HAP-1 (cell line): ENCODE data around the gene ASPG.

ENCODE experiments used
- DNase-seq, 2 experiments: peaks; one replicate each; pipeline ENCODE4 v3.0.0-alpha.2; 2016 to 2020; ENCODE audit warnings: low spot score in 2 of 2
- H3K27me3 ChIP-seq: fragments of 250-450 bp; sonication (Bioruptor Pico); 2 replicates; pipeline ENCODE4 v1.5.1; 2020; ENCODE audit warnings: low read depth, mild to moderate bottlenecking, moderate library complexity
- H3K36me3 ChIP-seq: fragments of 250-450 bp; sonication (Bioruptor Pico); replicated peaks from 2 replicates; pipeline ENCODE4 v1.5.1; 2020; ENCODE audit warnings: mild to moderate bottlenecking
- H3K4me1 ChIP-seq: fragments of 250-450 bp; sonication (Bioruptor Pico); 2 replicates; pipeline ENCODE4 v1.5.1; 2020; ENCODE audit warnings: mild to moderate bottlenecking
- H3K4me3 ChIP-seq: fragments of 250-450 bp; sonication (Bioruptor Pico); 2 replicates; pipeline ENCODE4 v1.5.1; 2020; ENCODE audit warnings: mild to moderate bottlenecking, moderate library complexity
- H3K9me3 ChIP-seq: fragments of 250-450 bp; sonication (Bioruptor Pico); 2 replicates; pipeline ENCODE4 v1.5.1; 2020; ENCODE audit warnings: mild to moderate bottlenecking, moderate library complexity
- in situ Hi-C: fragments of 300-500 bp; cut with MboI; formaldehyde crosslinking; loops from 3 replicates; pipeline ENCODE4 v1.14.3; 2020; ENCODE audit warnings: low sequenced_read_pairs, inconsistent platforms, mixed read lengths

ASPG gene

GRCh38 chr14:104101651-104102281, 16.3 kb downstream of the ASPG start:
- H3K36me3 ChIP-seq = no peaks in the 10 kb centered on the region
- no peaks in the 10 kb centered on the region for H3K9me3 ChIP-seq
- no peaks in the 10 kb centered on the region for H3K27me3 ChIP-seq
- H3K4me1 ChIP-seq = no peaks in the 10 kb centered on the region
- H3K4me3 ChIP-seq = no peak overlapping the region
- no peak for DNase-seq
- in situ Hi-C loops = no loop called here

GRCh38 chr14:104102282-104102914, 16.9 kb downstream of the ASPG start:
- in situ Hi-C loops = no loop called here
- no peaks in the 10 kb centered on the region for H3K4me1 ChIP-seq
- H3K9me3 ChIP-seq = no peaks in the 10 kb centered on the region
- H3K4me3 ChIP-seq = no peak overlapping the region
- no peak for DNase-seq
- no peaks in the 10 kb centered on the region for H3K27me3 ChIP-seq
- no peaks in the 10 kb centered on the region for H3K36me3 ChIP-seq

- in situ Hi-C loops = no loop called here
- H3K9me3 ChIP-seq = no peaks in the 10 kb centered on the region
- H3K4me3 ChIP-seq = no peak overlapping the region
- no peak for DNase-seq
- H3K4me1 ChIP-seq = no peaks in the 10 kb centered on the region
- H3K27me3 ChIP-seq = no peaks in the 10 kb centered on the region
- no peaks in the 10 kb centered on the region for H3K36me3 ChIP-seq
Observed at GRCh38 chr14:104103061-104103445, 17.6 kb downstream of the ASPG start.

- Histone ChIP-seq H3K9me3 (no peaks in the 10 kb centered on the region), H3K4me1 (no peaks in the 10 kb centered on the region), H3K4me3 (no peak overlapping the region), H3K36me3 (no peaks in the 10 kb centered on the region), H3K27me3 (no peaks in the 10 kb centered on the region)
- in situ Hi-C loops = no loop called here
- DNase-seq = no peak
Observed at GRCh38 chr14:104103446-104104075, 18.1 kb downstream of the ASPG start.

GRCh38 chr14:104104076-104104901, 18.8 kb downstream of the ASPG start:
- in situ Hi-C loops = no loop called here
- no peak overlapping the region for H3K4me3 ChIP-seq

GRCh38 chr14:104105071-104105821, 19.7 kb downstream of the ASPG start:
- in situ Hi-C loops = no loop called here
- DNase-seq = no peak

More at GRCh38 chr14:104104076-104104901, 18.8 kb downstream of the ASPG start:
- H3K9me3 ChIP-seq = no peaks in the 10 kb centered on the region
- H3K36me3 ChIP-seq = no peaks in the 10 kb centered on the region
- no peaks in the 10 kb centered on the region for H3K27me3 ChIP-seq
- DNase-seq = no peak
- no peaks in the 10 kb centered on the region for H3K4me1 ChIP-seq

GRCh38 chr14:104105822-104106470, 20.4 kb downstream of the ASPG start:
- Histone ChIP-seq H3K36me3 (no peaks in the 10 kb centered on the region), H3K27me3 (no peaks in the 10 kb centered on the region), H3K9me3 (no peaks in the 10 kb centered on the region), H3K4me3 (no peak overlapping the region), H3K4me1 (no peaks in the 10 kb centered on the region)
- no peak for DNase-seq
- in situ Hi-C loops = no loop called here

More at GRCh38 chr14:104105071-104105821, 19.7 kb downstream of the ASPG start:
- H3K36me3 ChIP-seq = no peaks in the 10 kb centered on the region
- no peak overlapping the region for H3K4me3 ChIP-seq
- H3K4me1 ChIP-seq = no peaks in the 10 kb centered on the region
- H3K27me3 ChIP-seq = no peaks in the 10 kb centered on the region
- no peaks in the 10 kb centered on the region for H3K9me3 ChIP-seq

GRCh38 chr14:104106471-104106991, 21.0 kb downstream of the ASPG start:
- Histone ChIP-seq H3K9me3 (no peaks in the 10 kb centered on the region), H3K4me3 (no peak overlapping the region), H3K4me1 (no peaks in the 10 kb centered on the region), H3K36me3 (no peaks in the 10 kb centered on the region), H3K27me3 (no peaks in the 10 kb centered on the region)
- in situ Hi-C loops = no loop called here
- DNase-seq = no peak

GRCh38 chr14:104107101-104107581, 21.6 kb downstream of the ASPG start:
- in situ Hi-C loops = no loop called here
- H3K4me1 ChIP-seq = no peaks in the 10 kb centered on the region
- no peaks in the 10 kb centered on the region for H3K36me3 ChIP-seq
- no peak for DNase-seq
- no peaks in the 10 kb centered on the region for H3K9me3 ChIP-seq
- H3K27me3 ChIP-seq = no peaks in the 10 kb centered on the region
- H3K4me3 ChIP-seq = no peak overlapping the region

- Histone ChIP-seq H3K36me3 (no peaks in the 10 kb centered on the region), H3K4me3 (no peak overlapping the region), H3K9me3 (no peaks in the 10 kb centered on the region), H3K4me1 (no peaks in the 10 kb centered on the region), H3K27me3 (no peaks in the 10 kb centered on the region)
- in situ Hi-C loops = no loop called here
- DNase-seq = no peak
Observed at GRCh38 chr14:104107611-104108569, 22.4 kb downstream of the ASPG start.

- no peaks in the 10 kb centered on the region for H3K4me1 ChIP-seq
- in situ Hi-C loops = no loop called here
- no peaks in the 10 kb centered on the region for H3K36me3 ChIP-seq
- no peak for DNase-seq
- H3K27me3 ChIP-seq = peaks cover 1% of the 10 kb centered on the region; the same call in 1 of the 2 replicates
- no peak overlapping the region for H3K4me3 ChIP-seq
- H3K9me3 ChIP-seq = no peaks in the 10 kb centered on the region
Observed at GRCh38 chr14:104108570-104109541, 23.4 kb downstream of the ASPG start.
